ENCODE results near the gene SCARB1. TPM values are rescaled to one million over a fixed set of nuclear protein-coding genes. Genes with fewer than 3 reads are reported as not detected.

The SCARB1 gene
- polyA plus RNA-seq, 3 donors, result 24.2 to 24.8 (median 24.7) TPM

GRCh38 chr12:124762384-124762783 lies 101.3 kb downstream of the SCARB1 start:
- no peak for DNase-seq

DNA sequence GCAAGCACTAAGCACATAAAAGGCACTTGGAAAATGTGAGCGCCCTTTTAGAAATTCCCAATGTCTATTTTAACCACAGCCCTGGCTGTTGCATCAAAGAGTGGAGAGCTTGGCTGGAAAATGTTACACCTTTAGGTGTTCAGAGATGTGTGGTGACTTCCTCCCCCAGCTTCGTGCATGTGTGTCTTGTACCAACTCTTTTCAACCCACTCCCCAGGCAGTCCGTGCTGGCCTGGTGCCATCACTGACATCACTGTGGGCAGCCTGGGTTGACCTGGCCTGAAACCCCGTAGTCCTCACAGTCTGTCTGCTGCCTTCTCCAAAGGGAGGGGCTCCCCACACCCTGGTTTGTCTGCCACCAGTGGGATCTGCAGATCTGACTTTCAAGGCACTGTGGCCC lies 101.8 kb downstream of the SCARB1 start:
- DNase-seq, result no peak

DNA sequence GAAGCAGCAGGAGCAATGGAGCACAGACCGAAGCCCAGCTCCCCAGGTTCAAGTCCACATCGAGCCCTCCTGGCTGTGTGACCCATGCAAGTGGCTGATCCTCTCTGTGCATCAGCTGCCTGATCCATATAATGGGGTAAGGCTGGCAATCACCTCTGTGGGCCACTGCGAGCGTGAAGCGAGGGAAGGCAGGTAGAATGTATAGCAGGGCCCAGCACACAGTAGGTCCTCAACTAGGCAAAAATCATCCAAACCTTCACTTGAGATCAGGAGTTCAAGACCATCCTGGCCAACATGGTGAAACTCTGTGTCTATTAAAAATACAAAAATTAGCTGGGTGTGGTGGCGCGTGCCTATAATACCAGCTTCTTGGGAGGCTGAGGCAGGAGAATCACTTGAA lies 102.6 kb downstream of the SCARB1 start:
- no peak for DNase-seq

DNA sequence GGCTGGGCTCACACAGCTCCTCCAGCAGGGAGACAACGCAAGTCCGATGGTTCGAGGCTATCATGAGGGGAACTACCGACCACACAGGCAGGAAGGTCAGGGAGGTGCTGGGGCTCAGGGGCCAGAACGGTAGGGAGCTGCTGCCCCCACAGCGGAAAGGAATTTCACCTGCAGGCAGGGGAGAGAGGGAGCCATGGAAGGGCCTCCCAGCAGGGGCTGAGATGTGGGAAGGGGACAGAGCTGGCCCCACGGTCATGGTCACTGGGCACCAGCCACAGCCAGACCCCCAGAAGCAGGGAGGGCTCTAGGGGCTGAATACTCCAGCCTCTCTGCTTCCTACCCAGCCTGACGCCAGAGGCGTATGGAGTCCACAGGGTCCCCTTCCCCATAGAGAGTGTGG lies 103.1 kb downstream of the SCARB1 start:
- no peak for DNase-seq

DNA sequence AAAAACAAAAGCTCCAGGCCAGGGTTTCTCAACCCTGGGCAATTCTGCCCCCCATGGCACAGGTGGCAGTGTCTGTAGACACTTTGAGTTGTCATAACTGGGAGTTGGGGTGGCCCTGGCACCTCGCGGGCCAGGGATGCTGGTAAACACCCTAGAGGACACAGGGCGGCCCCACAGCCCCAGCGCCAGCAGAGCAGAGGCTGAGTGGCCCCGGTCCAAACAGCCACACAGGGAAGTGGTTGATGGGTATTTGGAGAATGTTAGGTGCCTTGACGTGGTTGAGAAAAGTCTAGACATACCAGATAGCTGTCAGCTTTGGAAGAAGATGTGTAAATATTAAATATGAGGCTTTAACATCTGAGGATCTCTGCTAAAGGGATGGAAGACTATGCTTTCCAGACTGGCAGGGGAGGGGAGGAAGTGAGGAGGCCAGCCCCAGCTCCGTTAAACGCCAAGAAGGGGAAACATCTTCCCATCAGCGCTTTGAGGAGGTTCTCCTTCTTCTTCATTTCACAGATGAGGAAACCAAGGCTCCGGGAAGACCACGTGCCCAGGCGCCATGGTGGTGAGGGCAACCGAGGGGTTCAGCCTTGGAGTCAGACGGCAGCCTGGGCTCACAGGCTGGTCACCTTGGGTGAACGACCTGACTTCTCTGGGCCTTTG lies 103.7 kb downstream of the SCARB1 start:
- no peak for DNase-seq

- no peak for DNase-seq
Measured at GRCh38 chr12:124758266-124759220, 105.1 kb downstream of the SCARB1 start.

- no peak for DNase-seq
Measured at GRCh38 chr12:124757329-124757728, 106.3 kb downstream of the SCARB1 start.

DNA sequence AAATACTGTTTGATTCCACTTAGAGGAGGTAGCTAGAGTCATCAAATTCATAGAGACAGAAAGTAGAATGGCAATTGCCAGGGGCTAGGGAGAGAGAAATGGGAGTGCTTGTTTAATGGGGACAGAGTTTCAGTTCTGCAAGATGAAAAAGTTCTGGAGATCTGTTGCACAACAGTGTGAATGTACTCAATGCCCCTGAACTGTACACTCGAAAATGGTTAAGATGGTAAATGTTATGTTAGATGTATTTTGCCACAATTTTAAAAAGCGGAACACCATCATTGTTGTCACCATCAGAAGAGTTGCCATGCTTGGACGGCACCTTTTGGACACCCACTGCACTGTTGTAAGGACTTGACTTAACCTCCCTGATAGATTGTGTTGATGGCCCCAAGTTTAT lies 106.9 kb downstream of the SCARB1 start:
- no peak for DNase-seq

DNA sequence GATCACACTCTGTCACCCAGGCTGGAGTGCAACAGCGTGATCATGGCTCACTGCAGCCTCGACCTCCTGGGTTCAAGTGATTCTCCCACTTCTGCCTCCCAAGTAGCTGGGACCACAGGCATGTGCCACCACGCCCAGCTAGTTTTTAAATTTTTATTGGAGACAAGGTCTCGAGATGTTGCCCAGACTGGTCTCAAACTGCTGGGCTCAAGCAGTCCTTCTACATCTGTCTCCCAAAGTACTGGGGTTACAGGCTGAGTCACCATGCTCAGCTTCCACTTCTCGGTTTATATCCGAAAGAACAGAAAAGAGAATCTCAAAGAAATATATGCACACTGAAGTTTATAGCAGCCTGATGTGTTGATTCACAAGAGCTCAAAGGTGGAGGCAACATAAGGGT lies 107.5 kb downstream of the SCARB1 start:
- no peak for DNase-seq

DNA sequence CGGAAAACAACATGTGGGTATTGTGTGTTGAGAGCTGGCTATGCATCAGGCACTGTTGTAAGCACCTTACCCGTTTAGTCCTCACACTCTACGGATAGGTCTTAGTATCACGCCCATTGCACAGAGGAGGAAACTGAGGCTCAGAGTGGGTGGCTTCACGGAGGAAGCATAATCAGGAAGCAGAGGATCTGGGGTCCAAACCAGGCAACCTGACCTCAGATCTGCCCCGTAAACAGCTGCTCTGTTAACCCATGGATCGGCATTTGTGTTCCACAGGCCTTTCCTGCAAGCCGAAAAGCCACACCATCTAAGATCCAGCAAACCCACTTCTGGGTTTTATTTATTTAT lies 107.9 kb downstream of the SCARB1 start:
- DNase-seq, result no peak

DNA sequence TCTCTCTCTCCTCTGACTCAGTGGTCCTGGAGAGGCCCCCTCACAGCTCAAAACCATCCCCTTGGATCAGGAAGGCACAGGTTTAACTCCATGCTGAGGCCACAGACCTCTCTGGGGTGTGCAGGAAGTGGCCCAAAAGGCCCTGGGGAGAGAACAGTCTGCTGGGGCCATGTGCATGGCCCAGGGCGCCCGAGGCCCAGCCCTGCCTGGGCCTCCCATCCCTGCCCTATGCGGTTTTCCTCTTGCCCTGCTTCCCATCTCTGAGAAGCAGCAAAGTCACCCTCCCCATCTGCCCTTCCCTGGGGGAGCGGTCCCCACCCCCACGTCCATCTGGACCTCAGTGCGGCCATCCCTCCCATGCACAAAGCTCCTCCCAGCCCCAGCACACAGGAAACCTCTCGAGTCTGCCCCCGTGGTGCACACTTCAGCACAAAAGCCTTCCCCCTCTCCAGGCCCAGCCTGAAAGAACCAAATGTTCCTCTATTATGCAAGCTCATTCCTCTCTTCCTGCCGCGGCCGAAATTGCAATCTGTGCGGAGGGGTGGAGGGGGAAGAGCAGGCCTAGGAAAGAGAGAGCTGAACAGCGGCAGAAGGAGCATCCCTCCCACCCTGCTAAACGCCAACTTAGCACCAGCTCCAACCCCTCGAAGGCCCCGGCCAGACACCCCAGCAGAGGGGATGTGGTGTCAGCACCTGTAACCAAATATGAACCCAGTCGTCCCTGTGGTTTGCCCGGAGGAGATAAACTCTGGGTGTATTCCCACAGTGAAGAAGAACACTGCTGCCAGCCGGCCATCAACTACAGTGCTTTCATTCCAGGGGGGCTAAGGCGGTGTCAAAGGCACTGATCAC lies 108.5 kb downstream of the SCARB1 start:
- DNase-seq, result no peak

GRCh38 chr12:124754491-124754890 lies 109.2 kb downstream of the SCARB1 start:
- DNase-seq, result no peak

DNA sequence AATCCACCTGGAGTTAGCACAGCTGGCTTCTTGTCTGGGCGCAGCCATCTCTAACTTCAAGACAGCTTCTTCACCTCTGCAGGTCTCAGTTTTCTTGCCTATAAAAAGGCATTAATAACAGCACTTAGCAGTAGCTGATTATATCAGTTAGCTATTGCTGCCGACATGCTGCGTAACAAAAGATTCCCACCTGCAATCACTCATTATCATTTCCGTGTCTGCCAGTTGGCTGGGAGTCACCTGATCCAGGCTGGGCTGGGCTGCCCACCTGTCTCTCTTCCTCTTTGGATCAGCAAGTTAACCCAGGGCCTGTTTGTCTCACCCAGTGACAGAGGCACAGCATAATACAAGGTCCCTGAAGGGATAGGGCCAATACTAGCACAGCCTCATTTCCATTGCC lies 109.7 kb downstream of the SCARB1 start:
- DNase-seq, result no peak

GRCh38 chr12:124753228-124753591 lies 110.5 kb downstream of the SCARB1 start:
- no peak for DNase-seq

GRCh38 chr12:124752437-124753227 lies 111.0 kb downstream of the SCARB1 start:
- DNase-seq, result no peak

GRCh38 chr12:124751654-124752355 lies 111.9 kb downstream of the SCARB1 start:
- no peak for DNase-seq

- DNase-seq, result no peak
Measured at GRCh38 chr12:124750787-124751471, 112.7 kb downstream of the SCARB1 start.

DNA sequence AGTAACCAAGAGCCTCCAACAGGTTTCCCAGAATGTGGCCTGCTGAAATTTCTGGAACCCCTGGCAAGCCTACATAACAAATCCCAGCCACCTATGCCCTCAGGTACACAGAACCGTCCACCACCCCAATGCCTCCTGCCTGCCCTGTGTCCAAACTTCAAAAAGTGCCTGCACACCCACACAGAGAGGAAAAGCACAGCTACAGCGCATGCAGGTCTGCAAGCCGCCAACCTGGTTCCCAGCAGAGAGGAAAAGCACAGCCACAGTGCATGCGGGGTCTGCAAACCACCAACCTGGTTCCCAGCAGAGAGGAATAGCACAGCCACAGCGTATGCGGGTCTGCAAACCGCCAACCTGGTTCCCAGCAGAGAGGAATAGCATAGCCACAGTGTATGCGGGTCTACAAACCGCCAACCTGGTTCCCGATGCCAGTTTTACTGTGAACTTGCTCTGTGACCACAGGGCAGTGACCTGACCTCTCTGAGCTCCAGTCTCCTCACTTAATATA lies 113.5 kb downstream of the SCARB1 start:
- no peak for DNase-seq

DNA sequence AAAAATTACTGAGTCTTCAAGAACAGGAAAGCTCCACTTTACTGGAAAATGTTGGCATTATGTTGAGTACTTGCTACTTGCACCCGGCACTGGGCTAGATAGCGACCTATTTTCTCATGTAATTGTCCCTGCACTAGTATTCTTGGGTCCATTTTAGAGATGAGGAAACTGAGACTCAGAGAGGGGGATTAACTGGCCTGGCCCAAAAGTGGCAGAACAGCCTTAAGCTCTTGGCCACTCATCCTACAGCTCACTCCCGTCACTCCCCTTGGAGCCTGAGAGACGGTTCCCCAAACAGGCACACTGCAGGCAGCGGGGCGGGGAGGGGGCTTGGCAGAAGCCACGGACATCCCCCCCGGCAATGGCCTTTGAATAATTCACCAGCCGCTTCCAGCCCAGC lies 113.9 kb downstream of the SCARB1 start:
- DNase-seq, result no peak

All from renal pelvis (tissue), 4 donors.